Activated CD4-positive, alpha-beta T cell treated with anti-CD3 and anti-CD28 coated beads, Interleukin-2, amount 50 U/mL, for 4 hours (primary cell): Measurements from ENCODE around the gene MRPL20.
A peak's percentile ranks its signal among the peaks of the same experiment; 100 is the strongest.
"Not testable (repeated sequence)": the region's sequence is repeated elsewhere in the genome, so short reads cannot be mapped to it uniquely, and the experiment has no call there.

Source experiments
- DNase-seq, 2 experiments: peaks; one replicate each; pipeline ENCODE4 v3.0.0-alpha.2; 2020

The MRPL20 gene

GRCh38 chr1:1403653-1404052 is 3.4 kb downstream of the MRPL20 start:
- DNase-seq, result no peak

- DNase-seq, result not testable (repeated sequence)
Observed at GRCh38 chr1:1402901-1403392, 4.1 kb downstream of the MRPL20 start.

- DNase-seq, result peak; percentile 29 to 32
Observed at GRCh38 chr1:1402072-1402900, 4.8 kb downstream of the MRPL20 start.

GRCh38 chr1:1401457-1402010 is 5.6 kb downstream of the MRPL20 start:
- no peak for DNase-seq

- DNase-seq, result no peak
Observed at GRCh38 chr1:1400576-1401456, 6.3 kb downstream of the MRPL20 start.

GRCh38 chr1:1399872-1400575 is 7.1 kb downstream of the MRPL20 start:
- no peak for DNase-seq

- peak; percentile 99 for DNase-seq
Observed at GRCh38 chr1:1399187-1399871, 7.8 kb downstream of the MRPL20 start, which contains the start of gene CCNL2. Gene CCNL2, minus strand, starts transcription at chr1:1399335. Its CDS starts 29 bp downstream, at chr1:1399306.

GRCh38 chr1:1398677-1399186 is 8.4 kb downstream of the MRPL20 start:
- no peak for DNase-seq

- no peak for DNase-seq
Observed at GRCh38 chr1:1397839-1398523, 9.1 kb downstream of the MRPL20 start.

GRCh38 chr1:1395166-1395565 is 11.9 kb downstream of the MRPL20 start:
- no peak for DNase-seq

GRCh38 chr1:1394116-1394515 is 13.0 kb downstream of the MRPL20 start:
- DNase-seq, result no peak

- DNase-seq, result no peak
Observed at GRCh38 chr1:1393428-1393827, 13.7 kb downstream of the MRPL20 start.

- no peak for DNase-seq
Observed at GRCh38 chr1:1393014-1393413, 14.1 kb downstream of the MRPL20 start.

GRCh38 chr1:1391225-1391624 is 15.9 kb downstream of the MRPL20 start:
- DNase-seq, result no peak

GRCh38 chr1:1390675-1391074 is 16.4 kb downstream of the MRPL20 start:
- DNase-seq, result no peak

GRCh38 chr1:1388078-1388472 is 19.0 kb downstream of the MRPL20 start:
- no peak for DNase-seq

- no peak for DNase-seq
Observed at GRCh38 chr1:1387098-1388077, 19.7 kb downstream of the MRPL20 start.

GRCh38 chr1:1385931-1386330 is 21.2 kb downstream of the MRPL20 start:
- DNase-seq, result no peak

- DNase-seq, result not testable (repeated sequence)
Observed at GRCh38 chr1:1385339-1385738, 21.8 kb downstream of the MRPL20 start.

- DNase-seq, result no peak
Observed at GRCh38 chr1:1381294-1381693, 25.8 kb downstream of the MRPL20 start.
